HFFc6 (cell line): ENCODE results near the gene CENPF. TPM values are rescaled to one million over a fixed set of nuclear protein-coding genes. Genes with fewer than 3 reads are reported as not detected.

Source experiments
- DNase-seq: peaks from one replicate; pipeline ENCODE4 v3.0.0-alpha.2; 2018
- H3K27ac Mint-ChIP-seq: 2 replicates; pipeline ENCODE4 v1.8.0; 2020; ENCODE audit warnings: mild to moderate bottlenecking, mixed read lengths
- H3K27me3 Mint-ChIP-seq: 2 replicates; pipeline ENCODE4 v1.8.0; 2021; ENCODE audit warnings: mild to moderate bottlenecking, moderate library complexity, mixed read lengths; ENCODE audit not compliant: insufficient read depth
- H3K36me3 Mint-ChIP-seq: 2 replicates; pipeline ENCODE4 v1.8.0; 2021; ENCODE audit warnings: low read depth, mixed read lengths
- H3K4me1 Mint-ChIP-seq: 2 replicates; pipeline ENCODE4 v1.8.0; 2020; ENCODE audit warnings: low read depth, mixed read lengths
- H3K4me3 Mint-ChIP-seq: 2 replicates; pipeline ENCODE4 v1.8.0; 2020; ENCODE audit warnings: mild to moderate bottlenecking, moderate library complexity, mixed read lengths
- H3K9me3 Mint-ChIP-seq: 2 replicates; pipeline ENCODE4 v1.8.0; 2020; ENCODE audit warnings: mild to moderate bottlenecking, mixed read lengths
- CTCF ChIP-seq: fragments of 200-600 bp; sonication (generic); IDR thresholded peaks from 2 replicates; pipeline ENCODE4 v1.5.0; 2021; ENCODE audit warnings: antibody characterized with exemption, mild to moderate bottlenecking
- total RNA-seq, 6 experiments: library from RNA; stranded (reverse); fragmentation: NEBNext Ultra II Directional; extraction: Animal tissue kit (Norgen Biotek cat#: 25700); gene quantifications; 2 replicates in 1 of 6; 3 replicates in 5 of 6; pipeline ENCODE4 v1.2.3, GENCODE V29; 2021

Gene CENPF
- total RNA-seq, 6 experiments from 2014 or later, result 36.8 to 79.2 (median 76.6) TPM

GRCh38 chr1:214707306-214708087 is 104.5 kb downstream of the CENPF start:
- no peak for TF ChIP-seq CTCF
- H3K36me3 Mint-ChIP-seq, result peaks cover 26% of the 10 kb centered on the region
- peaks cover 20% of the 10 kb centered on the region for H3K4me1 Mint-ChIP-seq
- H3K9me3 Mint-ChIP-seq, result peaks cover 21% of the 10 kb centered on the region
- H3K27me3 Mint-ChIP-seq, result no peaks in the 10 kb centered on the region; the same call in 1 of the 2 replicates
- peak; percentile 11 for DNase-seq
- H3K4me3 Mint-ChIP-seq, result no peak overlapping the region
- H3K27ac Mint-ChIP-seq, result peak overlapping the region; percentile 65

- H3K27ac Mint-ChIP-seq, result peak overlapping the region; percentile 65
- TF ChIP-seq CTCF, result no peak
- peaks cover 26% of the 10 kb centered on the region for H3K36me3 Mint-ChIP-seq
- no peak overlapping the region for H3K4me3 Mint-ChIP-seq
- peak; percentile 13 for DNase-seq
- no peaks in the 10 kb centered on the region; the same call in 1 of the 2 replicates for H3K27me3 Mint-ChIP-seq
- H3K9me3 Mint-ChIP-seq, result peaks cover 21% of the 10 kb centered on the region
- peaks cover 20% of the 10 kb centered on the region for H3K4me1 Mint-ChIP-seq
Measured at GRCh38 chr1:214708321-214708955, 105.4 kb downstream of the CENPF start.

- DNase-seq, result no peak
- Mint-ChIP-seq H3K4me3 (no peak overlapping the region), H3K36me3 (peaks cover 24% of the 10 kb centered on the region), H3K27me3 (no peaks in the 10 kb centered on the region; the same call in 1 of the 2 replicates), H3K27ac (no peak overlapping the region), H3K4me1 (peaks cover 20% of the 10 kb centered on the region), H3K9me3 (peaks cover 19% of the 10 kb centered on the region)
- TF ChIP-seq CTCF, result no peak
Measured at GRCh38 chr1:214709241-214709640, 106.2 kb downstream of the CENPF start.

- Mint-ChIP-seq H3K27ac (no peak overlapping the region), H3K4me1 (peaks cover 27% of the 10 kb centered on the region), H3K36me3 (no peaks in the 10 kb centered on the region), H3K4me3 (no peak overlapping the region), H3K27me3 (no peaks in the 10 kb centered on the region), H3K9me3 (no peaks in the 10 kb centered on the region)
- no peak for TF ChIP-seq CTCF
- no peak for DNase-seq
Measured at GRCh38 chr1:214712737-214713136, 109.7 kb downstream of the CENPF start.

Other genes with a start within 250 kb of the CENPF start
- 100 to 1,000 TPM in 4 of 6 experiments, 10 to 100 TPM in 2; 93.6 to 140 (median 106) TPM for gene PTPN14, start 51.6 kb upstream of the CENPF start, total RNA-seq